ENCODE measurements around the gene CRBN. TPM values are rescaled to one million over a fixed set of nuclear protein-coding genes. Genes with fewer than 3 reads are reported as not detected.

The CRBN gene
- total and polyA plus RNA-seq, 2 of the 13 experiments (the other 11 are each of a cell fraction or from before 2014, with no cell fraction given), result 30.8 to 36.1 TPM

DNA sequence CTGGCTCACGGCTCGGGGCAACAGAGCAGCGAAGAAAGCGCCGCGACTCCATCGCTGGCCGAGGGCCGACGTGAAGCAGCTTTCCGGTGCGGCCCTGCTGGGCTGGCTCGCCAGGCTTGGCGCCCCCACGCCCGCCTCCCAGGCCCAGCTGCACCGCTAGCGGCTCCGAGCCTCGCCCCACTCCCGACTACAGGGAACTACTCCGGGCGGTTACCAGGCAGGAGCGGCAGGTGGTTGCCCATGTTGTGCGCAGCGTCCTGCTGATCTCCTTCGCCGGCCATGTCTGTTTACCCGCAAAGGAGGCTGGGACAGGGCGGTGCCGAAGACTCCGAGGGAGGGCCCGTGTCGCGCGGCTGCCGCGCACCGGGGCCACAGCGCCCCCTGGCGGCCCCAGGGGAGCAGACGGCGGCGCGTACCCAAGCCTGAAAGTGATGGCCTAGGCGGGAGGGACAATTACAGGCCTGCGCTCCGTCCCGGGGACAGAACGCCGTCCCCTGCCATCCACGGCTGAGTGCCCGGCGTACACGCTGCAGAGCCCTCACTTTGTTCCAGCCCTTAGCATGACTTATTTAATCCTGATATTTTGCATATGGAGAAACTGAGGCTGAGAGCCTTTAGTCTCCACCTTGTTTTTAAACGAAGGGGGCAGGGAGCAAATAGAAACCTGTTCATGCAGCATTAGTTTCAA, at the start of gene CRBN (continued):
- TF ChIP-seq ZNF451 (CRISPR knock-in tag; IDR thresholded peaks at IDR 0.05), result peak; percentile 73; the same call in 1 of the 2 replicates
- TF ChIP-seq, protein P1, sequence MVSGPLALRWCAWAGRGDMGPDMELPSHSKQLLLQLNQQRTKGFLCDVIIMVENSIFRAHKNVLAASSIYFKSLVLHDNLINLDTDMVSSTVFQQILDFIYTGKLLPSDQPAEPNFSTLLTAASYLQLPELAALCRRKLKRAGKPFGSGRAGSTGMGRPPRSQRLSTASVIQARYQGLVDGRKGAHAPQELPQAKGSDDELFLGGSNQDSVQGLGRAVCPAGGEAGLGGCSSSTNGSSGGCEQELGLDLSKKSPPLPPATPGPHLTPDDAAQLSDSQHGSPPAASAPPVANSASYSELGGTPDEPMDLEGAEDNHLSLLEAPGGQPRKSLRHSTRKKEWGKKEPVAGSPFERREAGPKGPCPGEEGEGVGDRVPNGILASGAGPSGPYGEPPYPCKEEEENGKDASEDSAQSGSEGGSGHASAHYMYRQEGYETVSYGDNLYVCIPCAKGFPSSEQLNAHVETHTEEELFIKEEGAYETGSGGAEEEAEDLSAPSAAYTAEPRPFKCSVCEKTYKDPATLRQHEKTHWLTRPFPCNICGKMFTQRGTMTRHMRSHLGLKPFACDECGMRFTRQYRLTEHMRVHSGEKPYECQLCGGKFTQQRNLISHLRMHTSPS (CRISPR knock-in tag; IDR thresholded peaks at IDR 0.05; ENCODE audit: low read depth), result 0 out of 2 replicates have a peak, but pooled peaks have one; percentile 23
- TF ChIP-seq ZNF891 (CRISPR knock-in tag; IDR thresholded peaks at IDR 0.05), result peak; percentile 79
- peak; percentile 95; the same call in 1 of the 2 replicates for TF ChIP-seq ZNF598 (CRISPR knock-in tag; IDR thresholded peaks at IDR 0.05; ENCODE audit: borderline replicate concordance)
- no peak for TF ChIP-seq NFRKB (IDR thresholded peaks at IDR 0.05)
- TF ChIP-seq GABPB1 (CRISPR knock-in tag; IDR thresholded peaks at IDR 0.05), result peak; percentile 93
- no peak for TF ChIP-seq SMC3 (IDR thresholded peaks at IDR 0.05; ENCODE audit: low read length)
- TF ChIP-seq, protein P2, sequence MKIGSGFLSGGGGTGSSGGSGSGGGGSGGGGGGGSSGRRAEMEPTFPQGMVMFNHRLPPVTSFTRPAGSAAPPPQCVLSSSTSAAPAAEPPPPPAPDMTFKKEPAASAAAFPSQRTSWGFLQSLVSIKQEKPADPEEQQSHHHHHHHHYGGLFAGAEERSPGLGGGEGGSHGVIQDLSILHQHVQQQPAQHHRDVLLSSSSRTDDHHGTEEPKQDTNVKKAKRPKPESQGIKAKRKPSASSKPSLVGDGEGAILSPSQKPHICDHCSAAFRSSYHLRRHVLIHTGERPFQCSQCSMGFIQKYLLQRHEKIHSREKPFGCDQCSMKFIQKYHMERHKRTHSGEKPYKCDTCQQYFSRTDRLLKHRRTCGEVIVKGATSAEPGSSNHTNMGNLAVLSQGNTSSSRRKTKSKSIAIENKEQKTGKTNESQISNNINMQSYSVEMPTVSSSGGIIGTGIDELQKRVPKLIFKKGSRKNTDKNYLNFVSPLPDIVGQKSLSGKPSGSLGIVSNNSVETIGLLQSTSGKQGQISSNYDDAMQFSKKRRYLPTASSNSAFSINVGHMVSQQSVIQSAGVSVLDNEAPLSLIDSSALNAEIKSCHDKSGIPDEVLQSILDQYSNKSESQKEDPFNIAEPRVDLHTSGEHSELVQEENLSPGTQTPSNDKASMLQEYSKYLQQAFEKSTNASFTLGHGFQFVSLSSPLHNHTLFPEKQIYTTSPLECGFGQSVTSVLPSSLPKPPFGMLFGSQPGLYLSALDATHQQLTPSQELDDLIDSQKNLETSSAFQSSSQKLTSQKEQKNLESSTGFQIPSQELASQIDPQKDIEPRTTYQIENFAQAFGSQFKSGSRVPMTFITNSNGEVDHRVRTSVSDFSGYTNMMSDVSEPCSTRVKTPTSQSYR (CRISPR knock-in tag; IDR thresholded peaks at IDR 0.05; ENCODE audit: borderline replicate concordance), result peak; percentile 28; the same call in 1 of the 2 replicates
- peak; percentile 95 for TF ChIP-seq SIN3B (IDR thresholded peaks at IDR 0.05; ENCODE audit: low read length)
- TF ChIP-seq NKX3-1 (CRISPR knock-in tag; IDR thresholded peaks at IDR 0.05), result peak; percentile 75
- TF ChIP-seq HOXA7 (CRISPR knock-in tag; IDR thresholded peaks at IDR 0.05), result no peak
- peak; percentile 87; the same call in 1 of the 2 replicates for TF ChIP-seq ZNF510 (CRISPR knock-in tag; IDR thresholded peaks at IDR 0.05; ENCODE audit: low read depth)
- TF ChIP-seq NFATC3 (CRISPR knock-in tag; IDR thresholded peaks at IDR 0.05), result no peak
- TF ChIP-seq ZNF564 (CRISPR knock-in tag; IDR thresholded peaks at IDR 0.05), result peak; percentile 78; the same call in 1 of the 2 replicates
- peak; percentile 98 for TF ChIP-seq ZNF501 (CRISPR knock-in tag; IDR thresholded peaks at IDR 0.05)
- TF ChIP-seq AHR (CRISPR knock-in tag; IDR thresholded peaks at IDR 0.05), result no peak; the same call in 1 of the 2 replicates
- peak; percentile 87; the same call in 1 of the 2 replicates for TF ChIP-seq ZNF614 (CRISPR knock-in tag; IDR thresholded peaks at IDR 0.05; ENCODE audit: borderline replicate concordance)
- 0 out of 2 replicates have a peak, but pooled peaks have one; percentile 76 for TF ChIP-seq ZNF572 (CRISPR knock-in tag; IDR thresholded peaks at IDR 0.05)
- peak; percentile 65 for TF ChIP-seq NFKBIZ (CRISPR knock-in tag; IDR thresholded peaks at IDR 0.05)
- TF ChIP-seq, protein P3, sequence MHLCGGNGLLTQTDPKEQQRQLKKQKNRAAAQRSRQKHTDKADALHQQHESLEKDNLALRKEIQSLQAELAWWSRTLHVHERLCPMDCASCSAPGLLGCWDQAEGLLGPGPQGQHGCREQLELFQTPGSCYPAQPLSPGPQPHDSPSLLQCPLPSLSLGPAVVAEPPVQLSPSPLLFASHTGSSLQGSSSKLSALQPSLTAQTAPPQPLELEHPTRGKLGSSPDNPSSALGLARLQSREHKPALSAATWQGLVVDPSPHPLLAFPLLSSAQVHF (CRISPR knock-in tag; IDR thresholded peaks at IDR 0.05), result peak; percentile 83; the same call in 1 of the 2 replicates
- TF ChIP-seq, protein P4, sequence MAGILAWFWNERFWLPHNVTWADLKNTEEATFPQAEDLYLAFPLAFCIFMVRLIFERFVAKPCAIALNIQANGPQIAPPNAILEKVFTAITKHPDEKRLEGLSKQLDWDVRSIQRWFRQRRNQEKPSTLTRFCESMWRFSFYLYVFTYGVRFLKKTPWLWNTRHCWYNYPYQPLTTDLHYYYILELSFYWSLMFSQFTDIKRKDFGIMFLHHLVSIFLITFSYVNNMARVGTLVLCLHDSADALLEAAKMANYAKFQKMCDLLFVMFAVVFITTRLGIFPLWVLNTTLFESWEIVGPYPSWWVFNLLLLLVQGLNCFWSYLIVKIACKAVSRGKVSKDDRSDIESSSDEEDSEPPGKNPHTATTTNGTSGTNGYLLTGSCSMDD (CRISPR knock-in tag; IDR thresholded peaks at IDR 0.05), result no peak
- no peak for TF ChIP-seq ZSCAN12 (CRISPR knock-in tag; IDR thresholded peaks at IDR 0.05)
- TF ChIP-seq ZNF136 (CRISPR knock-in tag; IDR thresholded peaks at IDR 0.05; ENCODE audit: low read depth), result peak; percentile 84; the same call in 1 of the 2 replicates
- TF ChIP-seq, protein P5, sequence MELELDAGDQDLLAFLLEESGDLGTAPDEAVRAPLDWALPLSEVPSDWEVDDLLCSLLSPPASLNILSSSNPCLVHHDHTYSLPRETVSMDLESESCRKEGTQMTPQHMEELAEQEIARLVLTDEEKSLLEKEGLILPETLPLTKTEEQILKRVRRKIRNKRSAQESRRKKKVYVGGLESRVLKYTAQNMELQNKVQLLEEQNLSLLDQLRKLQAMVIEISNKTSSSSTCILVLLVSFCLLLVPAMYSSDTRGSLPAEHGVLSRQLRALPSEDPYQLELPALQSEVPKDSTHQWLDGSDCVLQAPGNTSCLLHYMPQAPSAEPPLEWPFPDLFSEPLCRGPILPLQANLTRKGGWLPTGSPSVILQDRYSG (CRISPR knock-in tag; IDR thresholded peaks at IDR 0.05), result peak; percentile 86; the same call in 1 of the 2 replicates

Measured in HepG2 (cell line).